ENCODE measurements around the gene MDH1B.

The MDH1B gene

GRCh38 chr2:206798000-206798399 lies 32.9 kb upstream of the MDH1B start:
- no peaks in the 10 kb centered on the region for H3K27me3 ChIP-seq (ENCODE audit: low read length)
- H3F3A ChIP-seq (ENCODE audit: insufficient read depth) = no peaks in the 10 kb centered on the region
- no peak overlapping the region for H2AFZ ChIP-seq (ENCODE audit: low read depth, low read length, severe bottlenecking)
- no peaks in the 10 kb centered on the region for H3K79me2 ChIP-seq (ENCODE audit: insufficient read depth, low read length)
- no peak overlapping the region for H3K4me2 ChIP-seq (ENCODE audit: low read depth, low read length, poor library complexity, severe bottlenecking)
- H3K9me3 ChIP-seq (ENCODE audit: insufficient read depth, low read length) = no peaks in the 10 kb centered on the region
- TF ChIP-seq, protein P1, sequence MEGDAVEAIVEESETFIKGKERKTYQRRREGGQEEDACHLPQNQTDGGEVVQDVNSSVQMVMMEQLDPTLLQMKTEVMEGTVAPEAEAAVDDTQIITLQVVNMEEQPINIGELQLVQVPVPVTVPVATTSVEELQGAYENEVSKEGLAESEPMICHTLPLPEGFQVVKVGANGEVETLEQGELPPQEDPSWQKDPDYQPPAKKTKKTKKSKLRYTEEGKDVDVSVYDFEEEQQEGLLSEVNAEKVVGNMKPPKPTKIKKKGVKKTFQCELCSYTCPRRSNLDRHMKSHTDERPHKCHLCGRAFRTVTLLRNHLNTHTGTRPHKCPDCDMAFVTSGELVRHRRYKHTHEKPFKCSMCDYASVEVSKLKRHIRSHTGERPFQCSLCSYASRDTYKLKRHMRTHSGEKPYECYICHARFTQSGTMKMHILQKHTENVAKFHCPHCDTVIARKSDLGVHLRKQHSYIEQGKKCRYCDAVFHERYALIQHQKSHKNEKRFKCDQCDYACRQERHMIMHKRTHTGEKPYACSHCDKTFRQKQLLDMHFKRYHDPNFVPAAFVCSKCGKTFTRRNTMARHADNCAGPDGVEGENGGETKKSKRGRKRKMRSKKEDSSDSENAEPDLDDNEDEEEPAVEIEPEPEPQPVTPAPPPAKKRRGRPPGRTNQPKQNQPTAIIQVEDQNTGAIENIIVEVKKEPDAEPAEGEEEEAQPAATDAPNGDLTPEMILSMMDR (IDR thresholded peaks at IDR 0.05; ENCODE audit: insufficient read depth, low read length, poor library complexity, severe bottlenecking) = no peak
- no peak for TF ChIP-seq EZH2phosphoT487 (conservative IDR thresholded peaks at IDR 0.05; ENCODE audit: low read length)
- no peak overlapping the region for H3K27ac ChIP-seq (ENCODE audit: low read depth, low read length)
- no peaks in the 10 kb centered on the region for H3K9me2 ChIP-seq (replicated peaks; ENCODE audit: insufficient read depth, low read length)
- no peak overlapping the region for H3K9ac ChIP-seq (ENCODE audit: low read length)
- no peak overlapping the region for H3K4me3 ChIP-seq (ENCODE audit: insufficient read depth, low read length, poor library complexity, severe bottlenecking)
- H4K20me1 ChIP-seq (ENCODE audit: low read depth, low read length) = no peaks in the 10 kb centered on the region
- H3K36me3 ChIP-seq (ENCODE audit: low read length) = no peaks in the 10 kb centered on the region

DNA sequence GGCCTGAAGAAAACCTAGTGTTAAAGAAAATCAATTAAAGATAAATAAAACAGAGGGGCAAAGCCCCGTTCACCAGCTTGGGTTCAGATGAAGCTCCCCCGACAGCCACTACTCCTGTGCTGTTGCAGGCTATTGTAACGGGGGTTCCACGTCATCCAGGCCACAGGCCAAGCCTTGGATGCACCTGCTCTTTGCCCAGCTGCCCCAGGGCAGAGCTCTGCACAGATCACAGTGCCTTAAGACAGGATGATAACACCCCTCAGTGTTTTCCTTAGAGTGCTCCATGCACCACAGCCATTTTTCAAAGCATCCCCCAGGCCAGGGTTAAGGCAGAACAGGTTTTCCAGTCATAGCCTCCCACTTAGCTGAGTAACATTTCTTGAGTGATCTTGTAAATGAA lies 32.2 kb upstream of the MDH1B start:
- Histone ChIP-seq H2AFZ (ENCODE audit: low read depth, low read length, severe bottlenecking) (no peak overlapping the region), H3K9ac (ENCODE audit: low read length) (no peak overlapping the region), H3K9me2 (replicated peaks; ENCODE audit: insufficient read depth, low read length) (no peaks in the 10 kb centered on the region), H3F3A (ENCODE audit: insufficient read depth) (no peaks in the 10 kb centered on the region), H3K4me3 (ENCODE audit: insufficient read depth, low read length, poor library complexity, severe bottlenecking) (no peak overlapping the region), H3K4me2 (ENCODE audit: low read depth, low read length, poor library complexity, severe bottlenecking) (no peak overlapping the region), H3K36me3 (ENCODE audit: low read length) (no peaks in the 10 kb centered on the region), H3K27ac (ENCODE audit: low read depth, low read length) (no peak overlapping the region), H3K79me2 (ENCODE audit: insufficient read depth, low read length) (no peaks in the 10 kb centered on the region), H4K20me1 (ENCODE audit: low read depth, low read length) (no peaks in the 10 kb centered on the region), H3K27me3 (ENCODE audit: low read length) (no peaks in the 10 kb centered on the region), H3K9me3 (ENCODE audit: insufficient read depth, low read length) (no peaks in the 10 kb centered on the region)
- TF ChIP-seq, protein P1 (IDR thresholded peaks at IDR 0.05; ENCODE audit: insufficient read depth, low read length, poor library complexity, severe bottlenecking) = no peak
- TF ChIP-seq EZH2phosphoT487 (conservative IDR thresholded peaks at IDR 0.05; ENCODE audit: low read length) = no peak

GRCh38 chr2:206792645-206793044 lies 27.5 kb upstream of the MDH1B start:
- H3K36me3 ChIP-seq (ENCODE audit: low read length) = peaks cover 28% of the 10 kb centered on the region
- TF ChIP-seq EZH2phosphoT487 (conservative IDR thresholded peaks at IDR 0.05; ENCODE audit: low read length) = no peak
- no peaks in the 10 kb centered on the region for H3K9me3 ChIP-seq (ENCODE audit: insufficient read depth, low read length)

GRCh38 chr2:206790311-206790935 lies 25.3 kb upstream of the MDH1B start:
- H2AFZ ChIP-seq (ENCODE audit: low read depth, low read length, severe bottlenecking) = no peak overlapping the region
- H3K9me3 ChIP-seq (ENCODE audit: insufficient read depth, low read length) = no peaks in the 10 kb centered on the region
- H3K27me3 ChIP-seq (ENCODE audit: low read length) = no peaks in the 10 kb centered on the region
- H3K9me2 ChIP-seq (replicated peaks; ENCODE audit: insufficient read depth, low read length) = no peaks in the 10 kb centered on the region
- no peak overlapping the region for H3K9ac ChIP-seq (ENCODE audit: low read length)
- no peaks in the 10 kb centered on the region for H3K79me2 ChIP-seq (ENCODE audit: insufficient read depth, low read length)
- H3K36me3 ChIP-seq (ENCODE audit: low read length) = peaks cover 35% of the 10 kb centered on the region
- H3K4me2 ChIP-seq (ENCODE audit: low read depth, low read length, poor library complexity, severe bottlenecking) = no peak overlapping the region
- H3K27ac ChIP-seq (ENCODE audit: low read depth, low read length) = no peak overlapping the region
- no peaks in the 10 kb centered on the region for H4K20me1 ChIP-seq (ENCODE audit: low read depth, low read length)
- TF ChIP-seq, protein P1 (IDR thresholded peaks at IDR 0.05; ENCODE audit: insufficient read depth, low read length, poor library complexity, severe bottlenecking) = no peak
- TF ChIP-seq EZH2phosphoT487 (conservative IDR thresholded peaks at IDR 0.05; ENCODE audit: low read length) = no peak
- H3K4me3 ChIP-seq (ENCODE audit: insufficient read depth, low read length, poor library complexity, severe bottlenecking) = no peak overlapping the region
- no peaks in the 10 kb centered on the region for H3F3A ChIP-seq (ENCODE audit: insufficient read depth)

More at GRCh38 chr2:206792645-206793044, 27.5 kb upstream of the MDH1B start:
- H3K27ac ChIP-seq (ENCODE audit: low read depth, low read length) = no peak overlapping the region
- H2AFZ ChIP-seq (ENCODE audit: low read depth, low read length, severe bottlenecking) = no peak overlapping the region
- no peaks in the 10 kb centered on the region for H3K27me3 ChIP-seq (ENCODE audit: low read length)
- no peaks in the 10 kb centered on the region for H3F3A ChIP-seq (ENCODE audit: insufficient read depth)
- no peaks in the 10 kb centered on the region for H3K9me2 ChIP-seq (replicated peaks; ENCODE audit: insufficient read depth, low read length)
- H3K9ac ChIP-seq (ENCODE audit: low read length) = no peak overlapping the region
- H3K4me2 ChIP-seq (ENCODE audit: low read depth, low read length, poor library complexity, severe bottlenecking) = no peak overlapping the region
- H3K79me2 ChIP-seq (ENCODE audit: insufficient read depth, low read length) = no peaks in the 10 kb centered on the region
- no peaks in the 10 kb centered on the region for H4K20me1 ChIP-seq (ENCODE audit: low read depth, low read length)
- no peak overlapping the region for H3K4me3 ChIP-seq (ENCODE audit: insufficient read depth, low read length, poor library complexity, severe bottlenecking)

Data from SU-DHL-6 (cell line).